GM18907 (cell line): ENCODE measurements around the gene JOSD2.
A peak's percentile ranks its signal among the peaks of the same experiment; 100 is the strongest.
"Not testable (repeated sequence)": the region's sequence is repeated elsewhere in the genome, so short reads cannot be mapped to it uniquely, and the experiment has no call there.

ENCODE experiments used
- ATAC-seq: cut with Tn5 transposase; IDR thresholded peaks from one replicate; pipeline ENCODE4 v1.9.1; 2021; ENCODE audit warnings: mild to moderate bottlenecking, moderate library complexity; ENCODE audit not compliant: unreplicated experiment

JOSD2 gene

DNA sequence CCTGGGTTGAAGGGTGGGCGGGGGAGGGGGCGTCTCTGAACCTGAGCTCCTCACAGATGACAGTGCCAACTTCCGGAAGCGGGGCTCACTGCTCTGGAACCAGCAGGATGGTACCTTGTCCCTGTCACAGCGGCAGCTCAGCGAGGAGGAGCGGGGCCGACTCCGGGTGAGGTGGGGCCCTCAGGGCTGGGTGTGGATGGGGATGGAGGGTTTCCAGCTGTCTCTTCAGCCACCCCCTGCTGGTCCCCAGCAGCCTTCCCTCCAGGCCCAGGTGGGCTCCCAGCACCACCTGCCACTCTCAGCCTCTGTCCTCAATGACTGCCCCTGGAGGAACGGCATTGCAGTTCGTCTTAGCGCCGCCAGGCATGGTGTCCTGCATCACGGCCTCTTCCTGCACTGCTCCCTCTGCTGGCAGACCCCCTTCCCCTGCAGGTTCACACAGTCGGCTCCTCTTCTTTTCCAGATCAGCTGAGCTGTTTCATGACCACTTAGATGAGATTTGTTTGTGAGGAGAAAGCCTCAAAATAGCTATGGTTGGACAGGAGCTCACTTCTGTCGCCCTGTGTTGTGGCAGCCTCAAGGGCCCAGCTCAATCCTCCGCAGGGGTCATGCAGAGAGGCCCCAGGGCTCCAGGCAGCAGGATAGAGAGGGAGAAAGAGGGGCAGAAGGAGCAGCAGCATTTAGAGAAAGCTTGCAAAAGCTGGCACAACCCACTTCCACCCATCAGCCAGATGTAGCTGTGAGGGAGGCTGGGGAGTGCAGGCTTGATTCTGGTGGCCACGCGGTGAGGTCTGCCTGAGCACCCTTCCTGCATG is 31.9 kb downstream of the JOSD2 start:
- no peak for ATAC-seq

DNA sequence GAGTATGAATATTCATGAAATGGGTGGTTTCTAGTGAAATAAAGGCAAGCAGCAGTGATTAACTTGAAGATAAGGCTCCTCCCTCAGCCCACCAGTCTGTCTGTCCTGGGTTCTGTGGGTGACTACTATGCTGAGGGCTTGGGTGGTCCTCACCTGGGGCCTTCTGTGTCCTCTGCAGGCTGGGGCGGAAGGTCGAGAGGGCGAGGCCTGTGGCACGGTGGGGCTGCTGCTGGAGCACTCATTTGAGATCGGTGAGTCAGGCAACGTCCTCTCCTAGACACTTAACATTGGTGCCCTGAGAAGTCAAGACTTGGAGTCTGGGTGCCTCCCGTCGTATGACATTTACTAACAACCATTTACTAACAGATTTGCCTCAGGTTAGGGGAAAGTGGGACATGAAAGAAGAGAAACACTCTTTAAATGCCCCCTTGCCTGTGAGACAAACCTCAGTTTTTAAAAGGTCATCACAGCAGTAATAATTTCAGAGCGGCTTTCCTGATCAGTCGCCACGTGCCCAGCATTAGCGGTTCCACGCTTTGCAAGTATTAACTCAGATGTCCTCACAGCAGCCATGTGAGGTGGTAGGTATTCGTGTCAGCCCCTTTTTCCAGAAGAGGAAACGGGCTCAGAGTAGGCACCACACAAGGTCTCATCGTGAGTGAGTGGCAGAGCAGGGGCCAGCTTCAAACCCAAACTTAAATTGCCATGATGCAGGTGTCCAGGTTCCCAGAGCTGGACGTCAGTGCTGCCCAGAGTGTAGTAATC is 33.1 kb downstream of the JOSD2 start:
- no peak for ATAC-seq

DNA sequence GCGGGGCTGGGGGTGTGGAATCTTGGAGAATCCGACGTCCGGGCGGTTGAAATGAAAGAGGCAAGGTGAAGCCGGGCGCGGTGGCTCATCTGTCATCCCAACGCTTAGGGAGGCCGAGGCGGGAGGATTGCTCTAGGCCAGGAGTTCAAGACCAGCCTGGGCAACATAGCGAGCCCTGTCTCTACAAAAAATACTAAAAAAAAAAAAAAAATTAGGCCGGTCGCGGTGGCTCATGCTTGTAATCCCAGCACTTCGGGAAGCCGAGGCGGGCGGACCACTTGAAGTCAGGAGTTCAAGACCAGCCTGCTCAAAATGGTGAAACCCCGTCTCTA is 34.1 kb downstream of the JOSD2 start:
- no peak for ATAC-seq

DNA sequence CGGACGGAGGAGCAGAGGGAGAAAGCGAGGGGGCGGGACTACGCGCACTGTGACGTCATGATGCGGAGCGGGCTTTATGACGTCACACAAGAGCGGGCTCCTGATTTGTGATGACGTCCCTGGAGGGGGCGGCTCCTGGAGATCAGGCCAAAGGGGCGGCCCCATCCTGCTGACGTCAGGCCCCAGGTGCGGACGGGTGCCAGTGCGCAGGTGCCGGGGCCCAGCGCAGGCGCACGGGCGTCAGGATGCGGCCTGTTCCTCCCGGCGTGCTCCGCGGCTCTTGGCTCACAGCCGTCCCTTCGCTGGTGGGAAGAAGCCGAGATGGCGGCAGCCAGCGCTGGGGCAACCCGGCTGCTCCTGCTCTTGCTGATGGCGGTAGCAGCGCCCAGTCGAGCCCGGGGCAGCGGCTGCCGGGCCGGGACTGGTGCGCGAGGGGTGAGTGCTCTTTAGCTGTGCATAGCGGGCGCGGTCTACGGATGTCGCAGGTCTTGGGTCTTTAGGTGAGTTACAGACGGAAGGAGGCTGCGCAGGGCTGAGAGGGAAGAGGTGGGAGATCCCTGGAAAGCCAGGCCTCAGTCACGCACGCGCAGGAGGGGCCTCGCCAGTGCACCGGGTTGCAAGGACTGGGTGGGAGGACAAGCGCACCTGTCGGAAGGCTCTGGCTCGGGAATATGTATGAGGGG is 34.6 kb downstream of the JOSD2 start, which contains the start of the genes EMC10 and GARIN5A:
TSS of gene EMC10 (plus strand) at position 284 of the 683 bp plus-strand sequence. CDS start at position 322, 38 bp downstream.
TSS of gene GARIN5A (minus strand) at position 625 of the 683 bp plus-strand sequence. CDS start at position 165, 460 bp downstream.
- peak; percentile 75 for ATAC-seq

DNA sequence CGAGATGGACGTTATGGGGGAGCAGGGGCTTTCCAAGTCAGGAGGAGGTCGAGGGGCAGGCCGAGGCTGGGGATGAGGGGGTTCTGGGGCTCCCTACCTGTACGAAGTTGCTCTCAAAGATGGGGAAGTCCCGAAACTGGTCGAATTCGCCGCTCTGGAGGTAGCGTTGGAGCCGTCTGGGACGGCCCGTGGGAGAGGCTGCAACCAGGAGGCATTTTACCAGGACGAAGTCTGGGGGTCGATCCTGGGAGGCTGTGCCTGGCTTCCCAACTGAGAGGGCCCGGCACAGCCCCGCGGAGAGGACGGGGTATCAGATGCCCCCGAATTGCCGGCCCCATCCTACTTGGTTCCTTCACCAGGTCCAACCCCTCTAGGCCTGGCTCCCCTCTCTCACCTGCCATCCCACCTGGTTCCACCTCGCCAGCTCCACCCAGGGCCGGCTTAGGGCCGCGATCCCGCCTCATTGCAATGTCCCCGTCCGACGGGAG is 35.2 kb downstream of the JOSD2 start:
- ATAC-seq, result peak; percentile 7

DNA sequence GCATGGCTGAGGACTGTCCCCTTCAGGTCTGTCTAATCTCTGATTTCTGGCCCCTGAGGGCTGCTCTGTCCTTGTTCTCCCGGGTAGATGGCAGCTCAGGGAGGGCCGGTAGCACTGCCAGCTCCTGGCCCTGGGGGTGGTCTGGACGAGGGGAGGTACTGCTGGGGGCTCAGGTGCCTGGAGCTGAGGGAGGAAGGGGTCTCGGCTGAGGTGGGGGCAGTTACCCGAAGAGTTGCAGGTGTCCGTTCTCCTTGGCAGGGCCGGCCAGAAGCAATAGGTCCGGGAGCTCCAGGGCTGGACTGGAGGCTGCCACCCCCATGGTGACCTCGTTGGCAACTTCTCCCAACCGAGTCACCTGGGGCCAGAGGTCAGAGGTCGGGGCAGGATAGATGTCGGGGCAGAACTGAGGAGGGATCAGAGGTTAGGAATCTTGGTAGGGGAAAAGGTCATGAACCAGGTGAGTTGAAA is 35.9 kb downstream of the JOSD2 start:
- ATAC-seq, result no peak

DNA sequence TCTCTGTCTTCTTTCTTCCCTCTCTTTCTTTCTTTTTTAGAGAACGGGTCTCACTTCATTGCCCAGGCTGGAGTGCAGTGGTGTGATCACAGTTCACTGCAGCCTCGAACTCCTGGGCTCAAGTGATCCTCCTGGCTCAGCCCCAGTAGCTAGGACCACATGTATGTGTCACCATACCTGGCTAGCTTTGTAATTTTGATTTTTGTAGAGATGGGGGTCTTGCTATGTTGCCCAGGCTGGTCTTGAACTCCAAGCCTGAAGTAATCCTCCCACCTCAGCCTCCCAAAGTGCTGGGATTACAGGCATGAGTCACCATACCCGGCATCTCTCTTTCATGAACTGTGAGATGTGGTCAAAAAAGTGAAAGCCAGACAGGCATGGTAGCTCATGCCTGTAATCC is 37.7 kb downstream of the JOSD2 start:
- not testable (repeated sequence) for ATAC-seq

DNA sequence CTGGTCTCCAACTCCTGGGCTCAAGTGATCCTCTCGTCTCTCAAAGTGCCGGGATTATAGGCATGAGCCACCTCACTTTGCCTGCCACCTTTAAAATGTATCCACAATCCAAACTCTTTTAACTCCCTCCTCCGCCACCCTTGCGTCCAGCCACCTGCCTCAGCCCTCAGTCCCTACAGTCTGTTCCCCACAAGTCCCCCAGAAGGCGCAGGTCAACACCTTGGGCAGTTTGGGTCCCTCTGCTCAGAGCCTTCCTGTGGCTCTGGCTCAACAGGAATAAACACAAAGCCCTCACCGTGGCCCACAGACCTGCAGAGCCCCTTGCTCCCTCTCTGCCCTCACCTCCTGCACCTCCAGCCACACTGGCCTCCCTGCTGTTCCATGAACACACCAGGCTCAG is 42.2 kb downstream of the JOSD2 start:
- ATAC-seq, result no peak

DNA sequence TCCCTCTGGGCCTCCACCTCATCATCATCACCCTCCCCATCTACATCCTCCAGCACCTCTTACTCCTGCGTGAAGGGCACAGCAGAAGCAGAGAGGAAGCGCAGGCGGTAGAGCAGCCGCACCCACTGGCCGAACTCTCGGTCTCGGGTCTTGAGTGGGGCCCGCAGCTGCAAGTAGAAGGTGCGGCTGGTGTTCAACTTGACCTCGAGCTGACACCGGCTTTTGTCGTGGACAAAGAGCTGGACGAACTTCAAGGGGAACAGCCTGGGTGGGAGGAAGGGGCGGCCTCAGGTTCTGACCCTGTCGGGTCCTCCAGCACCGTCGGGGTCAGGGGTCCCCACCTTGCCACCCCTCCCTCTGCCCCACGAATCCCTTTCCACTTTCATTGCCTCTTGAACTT is 43.4 kb downstream of the JOSD2 start:
- ATAC-seq, result no peak

DNA sequence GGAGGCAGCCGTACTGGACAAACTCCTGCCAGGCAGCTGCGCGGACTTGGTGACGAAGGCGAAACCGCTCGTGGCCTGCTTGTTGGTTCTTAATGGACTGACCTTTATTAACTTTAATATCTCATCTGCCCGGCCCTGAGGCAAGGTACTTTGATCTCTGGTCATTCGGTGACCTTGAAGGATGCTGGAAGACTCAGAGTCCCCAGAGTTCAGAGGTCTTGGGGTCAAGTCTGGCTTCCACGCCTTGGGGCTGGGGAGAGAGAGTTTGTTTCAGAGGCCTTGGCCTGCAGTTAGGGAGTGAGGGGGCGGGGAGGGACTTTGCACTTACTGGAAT is 44.3 kb downstream of the JOSD2 start:
- no peak for ATAC-seq

DNA sequence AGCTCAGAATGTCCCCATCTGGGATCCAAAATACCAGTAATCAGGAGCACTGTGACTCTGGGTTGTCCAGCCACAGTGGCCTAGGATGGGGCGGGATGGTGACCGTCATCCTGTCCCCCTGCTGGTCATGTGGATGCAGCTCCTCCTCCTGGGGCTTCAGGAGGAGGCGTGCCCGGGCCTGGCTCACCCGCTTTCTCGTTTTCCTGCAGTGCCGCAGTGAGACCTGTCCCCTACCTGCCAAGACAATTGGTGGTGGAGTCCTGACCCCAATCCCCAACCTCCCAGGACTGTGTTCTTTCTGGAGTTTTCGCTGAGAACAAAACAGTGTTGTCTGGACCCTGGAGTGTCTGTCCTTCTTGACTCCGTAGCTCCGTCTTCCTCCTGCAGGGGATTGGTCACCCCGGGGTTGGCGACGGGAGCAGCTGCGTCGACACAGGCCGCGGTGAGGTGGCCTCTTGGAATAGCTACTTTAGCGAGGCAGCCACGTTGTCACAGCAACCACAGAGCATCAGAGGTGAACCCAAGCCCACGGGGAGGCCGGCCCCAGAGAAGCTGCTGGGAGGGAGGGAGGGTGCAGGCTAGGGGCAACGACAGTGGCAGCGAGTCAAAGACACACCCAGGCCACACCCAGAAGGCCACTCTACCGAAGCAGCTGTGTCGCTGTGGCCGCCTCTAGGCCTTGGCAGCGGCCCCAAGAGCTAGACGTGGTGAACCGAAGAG is 44.8 kb downstream of the JOSD2 start:
- ATAC-seq, result no peak

DNA sequence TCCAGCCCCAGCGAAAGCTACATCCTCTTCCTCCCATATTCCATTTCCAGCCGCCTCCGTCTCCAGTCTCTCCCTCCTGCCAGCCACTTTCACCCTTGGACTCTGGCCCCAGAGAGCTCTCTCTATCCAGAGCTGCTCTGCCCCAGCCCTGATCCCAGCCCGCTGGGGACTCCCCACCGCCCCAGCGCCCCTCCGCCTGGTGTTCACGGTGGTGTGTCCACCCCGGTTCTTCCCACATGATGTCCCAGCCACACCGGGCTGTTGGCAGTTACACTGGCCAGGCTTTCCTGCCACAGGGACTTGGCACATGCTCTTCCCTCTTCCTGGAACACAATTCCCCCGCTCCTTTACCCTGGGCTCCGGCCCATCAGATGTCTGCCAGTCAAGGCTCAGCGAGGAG is 46.0 kb downstream of the JOSD2 start:
- ATAC-seq, result no peak

DNA sequence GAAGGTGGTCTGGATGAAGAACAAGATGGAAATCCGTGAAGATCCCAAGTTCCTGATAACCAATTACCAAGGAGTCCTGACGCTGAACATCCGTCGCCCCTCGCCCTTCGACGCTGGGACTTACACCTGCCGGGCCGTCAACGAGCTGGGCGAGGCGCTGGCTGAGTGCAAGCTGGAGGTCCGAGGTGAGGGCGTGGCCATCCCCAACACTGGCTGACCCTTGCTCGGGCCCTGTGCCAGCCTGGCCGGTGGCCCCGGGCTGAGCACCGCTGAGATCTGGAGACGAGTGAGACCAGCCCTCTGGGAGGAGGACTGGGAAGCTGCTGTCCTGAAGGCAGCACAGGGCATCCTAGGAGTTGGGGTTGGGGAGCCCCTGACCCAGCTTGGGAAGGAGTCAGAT is 46.6 kb downstream of the JOSD2 start:
- ATAC-seq, result no peak

DNA sequence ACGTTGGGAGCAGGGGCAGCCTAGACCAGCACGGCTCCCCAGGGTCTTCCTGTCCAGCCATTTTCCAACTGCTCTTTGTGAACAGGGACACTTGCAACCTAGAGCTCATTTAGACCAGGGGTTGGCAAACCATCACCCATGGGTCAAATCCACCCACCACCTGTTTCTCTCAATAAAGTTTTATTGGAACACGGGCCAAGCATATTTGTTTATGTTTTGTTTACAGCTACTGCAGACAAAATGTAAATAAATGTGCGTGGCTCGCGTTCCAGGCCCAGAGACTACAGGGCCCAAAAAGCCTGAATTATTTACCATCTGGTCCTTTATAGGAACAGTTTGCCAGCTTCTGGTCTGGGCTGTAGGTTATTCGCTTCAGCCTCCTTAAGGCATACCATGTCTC is 48.0 kb downstream of the JOSD2 start:
- no peak for ATAC-seq

DNA sequence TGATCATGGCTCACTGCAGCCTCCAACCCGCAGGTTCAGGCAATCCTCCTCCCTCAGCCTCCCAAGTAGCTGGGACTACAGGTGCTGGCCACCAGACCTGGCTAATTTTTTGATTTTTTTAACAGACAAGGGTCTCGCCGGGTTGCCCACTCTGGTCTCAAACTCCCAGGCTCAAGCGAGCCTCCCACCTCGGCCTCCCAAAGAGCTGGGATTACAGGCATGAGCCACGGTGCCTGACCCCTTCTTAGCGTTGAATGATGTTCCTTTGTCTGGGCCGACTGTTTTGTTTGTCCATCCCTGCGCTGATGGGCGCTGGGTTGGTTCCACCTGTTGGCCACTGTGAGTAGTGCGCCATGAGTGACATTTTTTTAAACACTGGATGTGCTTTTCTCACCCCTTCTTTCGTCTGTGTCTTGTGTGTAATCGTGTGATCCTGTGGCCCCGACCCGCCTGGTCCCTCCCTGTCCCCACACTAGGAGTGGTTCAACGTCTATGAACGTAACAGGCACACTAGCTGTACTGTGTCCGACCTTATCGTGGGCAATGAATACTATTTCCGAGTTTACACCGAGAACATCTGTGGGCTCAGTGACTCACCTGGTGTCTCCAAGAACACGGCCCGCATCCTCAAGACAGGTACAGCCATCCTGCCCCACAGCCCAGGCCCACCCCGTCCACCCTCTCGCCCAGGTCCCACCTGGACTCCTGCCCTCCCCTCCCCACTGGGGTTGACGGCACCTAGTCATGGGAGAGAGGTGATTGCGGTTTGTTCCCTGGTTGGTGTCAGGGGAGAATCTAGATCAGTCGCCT is 49.7 kb downstream of the JOSD2 start:
- no peak for ATAC-seq

DNA sequence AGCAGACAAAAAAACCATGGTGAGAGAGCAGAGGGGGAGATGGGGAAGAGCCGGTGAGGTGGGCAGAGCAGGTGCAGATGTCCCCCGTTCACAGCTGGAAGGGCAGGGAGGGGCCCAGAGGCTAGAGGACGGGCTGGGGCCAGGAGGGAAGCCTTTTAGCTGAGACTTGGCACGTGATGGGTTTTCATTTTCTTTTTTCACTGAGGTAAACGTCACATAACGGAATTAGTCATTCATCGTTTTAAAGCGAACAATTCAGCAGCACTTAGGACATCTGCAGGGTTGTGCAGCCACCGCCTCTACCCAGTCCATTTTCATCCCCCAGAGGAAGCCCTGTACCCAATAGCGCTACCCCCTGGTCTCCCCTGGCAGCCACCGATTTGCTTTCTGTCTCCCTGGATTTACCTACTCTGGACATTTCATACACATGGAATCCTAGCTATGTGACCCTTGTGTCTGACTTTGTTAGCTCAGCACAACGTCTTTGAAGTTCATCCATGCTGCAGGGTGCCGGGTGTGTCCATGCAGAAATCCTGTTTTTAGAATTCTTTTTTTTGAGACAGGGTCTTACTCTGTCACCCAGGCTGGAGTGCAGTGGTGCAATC is 50.7 kb downstream of the JOSD2 start:
- ATAC-seq, result peak; percentile 62

DNA sequence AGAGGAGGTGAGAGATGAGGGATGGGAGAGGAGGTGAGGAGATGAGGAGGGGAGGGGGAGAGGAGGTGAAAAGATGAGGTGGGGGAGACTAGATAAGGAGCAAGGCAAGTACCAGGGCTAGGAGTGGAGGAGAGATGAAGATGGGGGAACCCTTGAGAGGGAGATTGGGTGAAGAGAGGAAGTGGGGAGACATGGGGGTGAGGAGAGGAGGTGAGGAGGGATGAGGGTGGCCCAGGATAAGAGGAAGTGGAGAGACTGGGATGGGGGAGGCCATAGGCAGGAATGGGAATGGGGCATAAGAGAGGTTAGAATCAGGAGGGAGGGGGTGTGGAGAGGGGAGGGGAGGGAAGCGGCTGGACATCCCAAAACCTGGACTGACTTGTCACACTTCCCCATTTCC is 51.4 kb downstream of the JOSD2 start:
- no peak for ATAC-seq

DNA sequence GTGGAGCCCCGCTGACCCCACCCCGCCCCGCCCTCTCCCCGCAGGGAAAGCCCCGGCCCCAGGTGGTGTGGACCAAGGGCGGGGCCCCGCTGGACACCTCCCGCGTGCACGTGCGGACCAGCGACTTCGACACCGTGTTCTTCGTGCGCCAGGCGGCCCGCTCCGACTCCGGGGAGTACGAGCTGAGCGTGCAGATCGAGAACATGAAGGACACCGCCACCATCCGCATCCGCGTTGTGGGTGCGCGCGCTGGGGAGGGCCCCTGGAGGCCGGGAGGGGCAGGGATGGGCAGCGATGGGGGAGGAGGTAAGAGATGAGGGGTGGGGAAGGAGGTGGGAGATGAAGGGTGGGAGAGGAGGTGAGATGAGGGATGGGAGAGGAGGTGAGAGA is 51.9 kb downstream of the JOSD2 start:
- no peak for ATAC-seq

DNA sequence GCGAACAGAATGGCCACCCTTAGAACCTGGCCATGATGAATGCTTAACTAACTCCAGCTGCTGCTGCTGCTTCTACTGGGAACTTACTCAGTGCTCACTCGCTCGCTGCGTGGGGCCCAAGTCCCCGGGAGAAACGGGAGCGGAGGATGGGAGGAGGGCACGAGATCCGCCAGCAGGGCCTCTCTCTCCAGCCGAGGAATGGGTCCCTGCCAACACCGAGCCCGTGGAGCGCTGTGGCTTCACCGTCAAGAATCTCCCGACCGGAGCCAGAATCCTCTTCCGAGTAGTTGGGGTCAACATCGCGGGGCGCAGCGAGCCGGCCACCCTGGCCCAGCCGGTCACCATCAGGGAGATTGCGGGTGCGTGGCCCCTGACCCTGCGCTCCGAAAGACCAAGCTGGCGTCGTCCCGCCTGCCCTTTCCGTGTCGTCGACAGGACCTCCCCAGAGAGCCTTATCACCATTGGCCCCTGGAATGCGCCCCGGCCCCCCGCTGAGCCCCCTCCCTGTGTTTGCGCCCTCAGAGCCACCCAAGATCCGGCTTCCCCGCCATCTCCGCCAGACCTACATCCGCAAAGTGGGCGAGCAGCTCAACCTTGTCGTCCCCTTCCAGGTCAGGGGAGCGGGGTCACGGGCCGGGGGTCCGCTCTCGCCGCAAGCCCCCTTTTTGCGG is 52.5 kb downstream of the JOSD2 start:
- ATAC-seq, result no peak
